ENCODE results near the gene WWOX. TPM values are rescaled to one million over a fixed set of nuclear protein-coding genes. Genes with fewer than 3 reads are reported as not detected.

Gene WWOX
- total RNA-seq, 1 donor from 2014 or later, result 7.3 TPM

GRCh38 chr16:78520470-78520869, 421.0 kb downstream of the WWOX start:
- Histone ChIP-seq H3K4me1 (ENCODE audit: insufficient read depth, low read length) (peaks cover 3% of the 10 kb centered on the region), H3K27me3 (ENCODE audit: insufficient read depth, low read length) (no peaks in the 10 kb centered on the region), H3K27ac (ENCODE audit: low read depth, low read length) (no peak overlapping the region), H3K4me3 (ENCODE audit: insufficient read depth, low read depth, low read length) (no peak overlapping the region), H3K36me3 (ENCODE audit: insufficient read depth, low read length) (no peaks in the 10 kb centered on the region), H4K20me1 (ENCODE audit: insufficient read depth, low read length) (no peaks in the 10 kb centered on the region), H3K9me3 (ENCODE audit: insufficient read depth, low read depth, low read length) (peaks cover 4% of the 10 kb centered on the region), H3K4me2 (ENCODE audit: low read length) (no peak overlapping the region), H2AFZ (ENCODE audit: low read depth, low read length) (no peak overlapping the region), H3K79me2 (ENCODE audit: insufficient read depth, low read length) (no peaks in the 10 kb centered on the region), H3K9ac (ENCODE audit: low read length) (no peak overlapping the region)
- FAIRE-seq (no peak), DNase-seq (ENCODE audit: low read depth) (no peak)
- H3K4me1 Mint-ChIP-seq (ENCODE audit: low read depth, unreplicated experiment), result peaks cover 1% of the 10 kb centered on the region
- H3K36me3 Mint-ChIP-seq (ENCODE audit: low read depth, unreplicated experiment), result no peaks in the 10 kb centered on the region
- peaks cover 10% of the 10 kb centered on the region for H3K27me3 Mint-ChIP-seq (ENCODE audit: low read depth, unreplicated experiment)
- H3K27ac Mint-ChIP-seq (ENCODE audit: unreplicated experiment), result no peak overlapping the region
- no peaks in the 10 kb centered on the region for H3K9me3 Mint-ChIP-seq (ENCODE audit: unreplicated experiment)
- no peak for TF ChIP-seq EZH2 (IDR thresholded peaks at IDR 0.05; ENCODE audit: insufficient read depth, low read length)
- TF ChIP-seq, protein P1, sequence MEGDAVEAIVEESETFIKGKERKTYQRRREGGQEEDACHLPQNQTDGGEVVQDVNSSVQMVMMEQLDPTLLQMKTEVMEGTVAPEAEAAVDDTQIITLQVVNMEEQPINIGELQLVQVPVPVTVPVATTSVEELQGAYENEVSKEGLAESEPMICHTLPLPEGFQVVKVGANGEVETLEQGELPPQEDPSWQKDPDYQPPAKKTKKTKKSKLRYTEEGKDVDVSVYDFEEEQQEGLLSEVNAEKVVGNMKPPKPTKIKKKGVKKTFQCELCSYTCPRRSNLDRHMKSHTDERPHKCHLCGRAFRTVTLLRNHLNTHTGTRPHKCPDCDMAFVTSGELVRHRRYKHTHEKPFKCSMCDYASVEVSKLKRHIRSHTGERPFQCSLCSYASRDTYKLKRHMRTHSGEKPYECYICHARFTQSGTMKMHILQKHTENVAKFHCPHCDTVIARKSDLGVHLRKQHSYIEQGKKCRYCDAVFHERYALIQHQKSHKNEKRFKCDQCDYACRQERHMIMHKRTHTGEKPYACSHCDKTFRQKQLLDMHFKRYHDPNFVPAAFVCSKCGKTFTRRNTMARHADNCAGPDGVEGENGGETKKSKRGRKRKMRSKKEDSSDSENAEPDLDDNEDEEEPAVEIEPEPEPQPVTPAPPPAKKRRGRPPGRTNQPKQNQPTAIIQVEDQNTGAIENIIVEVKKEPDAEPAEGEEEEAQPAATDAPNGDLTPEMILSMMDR (IDR thresholded peaks at IDR 0.05; ENCODE audit: insufficient read depth, low read depth, low read length), result no peak
- H3K4me3 Mint-ChIP-seq (ENCODE audit: unreplicated experiment), result no peak overlapping the region

DNA sequence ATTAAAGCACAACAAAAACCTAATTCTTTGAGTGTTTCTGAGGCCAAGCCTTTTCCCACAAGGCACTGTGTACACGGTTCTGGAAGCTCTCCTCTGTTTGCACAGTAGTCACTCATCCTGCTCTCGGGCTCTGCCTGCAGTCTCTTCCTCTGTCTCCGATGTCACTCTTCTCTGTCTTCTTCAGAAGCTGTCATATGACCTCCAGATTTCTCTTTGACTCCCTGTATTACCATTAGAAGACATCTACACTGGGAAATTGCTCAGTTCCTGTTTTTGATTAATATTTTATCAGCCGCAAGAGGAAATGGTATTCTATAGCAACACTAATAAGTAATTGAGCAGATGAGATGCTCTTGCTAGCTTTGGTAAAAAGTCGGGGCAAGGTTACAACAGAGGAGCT, 422.9 kb downstream of the WWOX start:
- H3K4me2 ChIP-seq (ENCODE audit: low read length), result no peak overlapping the region
- H3K4me1 ChIP-seq (ENCODE audit: insufficient read depth, low read length), result peaks cover 3% of the 10 kb centered on the region
- DNase-seq (ENCODE audit: low read depth), result no peak
- H3K36me3 ChIP-seq (ENCODE audit: insufficient read depth, low read length), result no peaks in the 10 kb centered on the region
- H3K27ac ChIP-seq (ENCODE audit: low read depth, low read length), result no peak overlapping the region
- no peak overlapping the region for H2AFZ ChIP-seq (ENCODE audit: low read depth, low read length)
- Mint-ChIP-seq H3K9me3 (ENCODE audit: unreplicated experiment) (no peaks in the 10 kb centered on the region), H3K27me3 (ENCODE audit: low read depth, unreplicated experiment) (no peaks in the 10 kb centered on the region), H3K4me1 (ENCODE audit: low read depth, unreplicated experiment) (peaks cover 1% of the 10 kb centered on the region), H3K36me3 (ENCODE audit: low read depth, unreplicated experiment) (no peaks in the 10 kb centered on the region), H3K4me3 (ENCODE audit: unreplicated experiment) (no peak overlapping the region), H3K27ac (ENCODE audit: unreplicated experiment) (no peak overlapping the region)
- no peaks in the 10 kb centered on the region for H4K20me1 ChIP-seq (ENCODE audit: insufficient read depth, low read length)
- TF ChIP-seq, protein P1 (IDR thresholded peaks at IDR 0.05; ENCODE audit: insufficient read depth, low read depth, low read length), result no peak
- TF ChIP-seq EZH2 (IDR thresholded peaks at IDR 0.05; ENCODE audit: insufficient read depth, low read length), result no peak
- no peaks in the 10 kb centered on the region for H3K79me2 ChIP-seq (ENCODE audit: insufficient read depth, low read length)
- H3K4me3 ChIP-seq (ENCODE audit: insufficient read depth, low read depth, low read length), result no peak overlapping the region
- no peak for FAIRE-seq
- peaks cover 4% of the 10 kb centered on the region for H3K9me3 ChIP-seq (ENCODE audit: insufficient read depth, low read depth, low read length)
- H3K27me3 ChIP-seq (ENCODE audit: insufficient read depth, low read length), result no peaks in the 10 kb centered on the region
- H3K9ac ChIP-seq (ENCODE audit: low read length), result no peak overlapping the region

- FAIRE-seq, result no peak
- no peak overlapping the region for H3K9ac ChIP-seq (ENCODE audit: low read length)
Observed at GRCh38 chr16:78523212-78523985, 423.9 kb downstream of the WWOX start.

More at GRCh38 chr16:78523212-78523985, 423.9 kb downstream of the WWOX start:
- no peaks in the 10 kb centered on the region for H3K9me3 Mint-ChIP-seq (ENCODE audit: unreplicated experiment)
- TF ChIP-seq EZH2 (IDR thresholded peaks at IDR 0.05; ENCODE audit: insufficient read depth, low read length), result no peak
- TF ChIP-seq, protein P1 (IDR thresholded peaks at IDR 0.05; ENCODE audit: insufficient read depth, low read depth, low read length), result no peak
- no peak overlapping the region for H2AFZ ChIP-seq (ENCODE audit: low read depth, low read length)
- no peaks in the 10 kb centered on the region for H4K20me1 ChIP-seq (ENCODE audit: insufficient read depth, low read length)
- peaks cover 1% of the 10 kb centered on the region for H3K4me1 Mint-ChIP-seq (ENCODE audit: low read depth, unreplicated experiment)
- H3K27me3 Mint-ChIP-seq (ENCODE audit: low read depth, unreplicated experiment), result no peaks in the 10 kb centered on the region
- no peaks in the 10 kb centered on the region for H3K79me2 ChIP-seq (ENCODE audit: insufficient read depth, low read length)
- no peak overlapping the region for H3K27ac Mint-ChIP-seq (ENCODE audit: unreplicated experiment)
- no peak overlapping the region for H3K4me3 Mint-ChIP-seq (ENCODE audit: unreplicated experiment)
- H3K36me3 Mint-ChIP-seq (ENCODE audit: low read depth, unreplicated experiment), result no peaks in the 10 kb centered on the region
- peaks cover 3% of the 10 kb centered on the region for H3K4me1 ChIP-seq (ENCODE audit: insufficient read depth, low read length)
- DNase-seq (ENCODE audit: low read depth), result no peak
- no peak overlapping the region for H3K27ac ChIP-seq (ENCODE audit: low read depth, low read length)
- no peak overlapping the region for H3K4me3 ChIP-seq (ENCODE audit: insufficient read depth, low read depth, low read length)
- H3K9me3 ChIP-seq (ENCODE audit: insufficient read depth, low read depth, low read length), result peaks cover 4% of the 10 kb centered on the region
- H3K4me2 ChIP-seq (ENCODE audit: low read length), result no peak overlapping the region
- H3K36me3 ChIP-seq (ENCODE audit: insufficient read depth, low read length), result no peaks in the 10 kb centered on the region
- no peaks in the 10 kb centered on the region for H3K27me3 ChIP-seq (ENCODE audit: insufficient read depth, low read length)
